ENCODE data around the gene NEGR1. TPM values are rescaled to one million over a fixed set of nuclear protein-coding genes. Genes with fewer than 3 reads are reported as not detected.

Gene NEGR1
- total RNA-seq, 2 experiments from 2014 or later = not detected

GRCh38 chr1:71829346-71829745, 453.0 kb downstream of the NEGR1 start:
- ChIA-PET CTCF (no interaction called here), POLR2A (no interaction called here)
- no peaks in the 10 kb centered on the region for H3K9me3 Mint-ChIP-seq
- H3K27me3 Mint-ChIP-seq = no peaks in the 10 kb centered on the region
- ATAC-seq = no peak
- H3K4me1 Mint-ChIP-seq (ENCODE audit: low read depth) = no peaks in the 10 kb centered on the region
- no peak overlapping the region for H3K27ac Mint-ChIP-seq
- no peak for DNase-seq
- intact Hi-C loops (cut with micrococcal nuclease) = no loop called here
- no peak overlapping the region for H3K4me3 Mint-ChIP-seq
- H3K36me3 Mint-ChIP-seq (ENCODE audit: low read depth) = no peaks in the 10 kb centered on the region
- no peak for TF ChIP-seq CTCF (IDR thresholded peaks at IDR 0.05)

GRCh38 chr1:71828431-71829012, 453.8 kb downstream of the NEGR1 start:
- no peak overlapping the region for H3K27ac Mint-ChIP-seq
- POLR2A ChIA-PET = no interaction called here
- TF ChIP-seq CTCF (IDR thresholded peaks at IDR 0.05) = no peak
- no peaks in the 10 kb centered on the region for H3K36me3 Mint-ChIP-seq (ENCODE audit: low read depth)
- no peaks in the 10 kb centered on the region for H3K4me1 Mint-ChIP-seq (ENCODE audit: low read depth)
- CTCF ChIA-PET = no interaction called here
- ATAC-seq (no peak), DNase-seq (no peak)
- no peak overlapping the region for H3K4me3 Mint-ChIP-seq
- no peaks in the 10 kb centered on the region for H3K9me3 Mint-ChIP-seq
- H3K27me3 Mint-ChIP-seq = no peaks in the 10 kb centered on the region
- intact Hi-C loops (cut with micrococcal nuclease) = no loop called here

GRCh38 chr1:71823708-71824305, 458.5 kb downstream of the NEGR1 start:
- H3K4me1 Mint-ChIP-seq (ENCODE audit: low read depth) = no peaks in the 10 kb centered on the region
- ATAC-seq (no peak), DNase-seq (no peak)
- no peak for TF ChIP-seq CTCF (IDR thresholded peaks at IDR 0.05)
- POLR2A ChIA-PET = no interaction called here
- no peaks in the 10 kb centered on the region for H3K27me3 Mint-ChIP-seq
- H3K36me3 Mint-ChIP-seq (ENCODE audit: low read depth) = no peaks in the 10 kb centered on the region
- H3K27ac Mint-ChIP-seq = no peak overlapping the region
- intact Hi-C loops (cut with micrococcal nuclease) = no loop called here
- no peaks in the 10 kb centered on the region for H3K9me3 Mint-ChIP-seq
- CTCF ChIA-PET = no interaction called here
- no peak overlapping the region for H3K4me3 Mint-ChIP-seq

- intact Hi-C loops (cut with micrococcal nuclease) = no loop called here
- no peaks in the 10 kb centered on the region for H3K9me3 Mint-ChIP-seq
- no peak overlapping the region for H3K27ac Mint-ChIP-seq
- no peak overlapping the region for H3K4me3 Mint-ChIP-seq
- ChIA-PET CTCF (interaction anchor here (0.6 kb wide), 1 partner anchor 135 kb away, joined by 3 read pairs; no protein-coding TSS in a partner anchor), POLR2A (no interaction called here)
- peaks cover 1% of the 10 kb centered on the region for H3K27me3 Mint-ChIP-seq
- H3K4me1 Mint-ChIP-seq (ENCODE audit: low read depth) = no peaks in the 10 kb centered on the region
- ATAC-seq (no peak), DNase-seq (no peak)
- no peaks in the 10 kb centered on the region for H3K36me3 Mint-ChIP-seq (ENCODE audit: low read depth)
- TF ChIP-seq CTCF (IDR thresholded peaks at IDR 0.05) = no peak
These were observed 465.3 kb downstream of the NEGR1 start for GRCh38 chr1:71817028-71817427.

GRCh38 chr1:71809085-71809484, 473.3 kb downstream of the NEGR1 start:
- Mint-ChIP-seq H3K4me3 (no peak overlapping the region), H3K27ac (no peak overlapping the region), H3K27me3 (no peaks in the 10 kb centered on the region), H3K4me1 (ENCODE audit: low read depth) (no peaks in the 10 kb centered on the region), H3K36me3 (ENCODE audit: low read depth) (no peaks in the 10 kb centered on the region), H3K9me3 (no peaks in the 10 kb centered on the region)
- no peak for DNase-seq
- no peak for ATAC-seq
- ChIA-PET CTCF (no interaction called here), POLR2A (no interaction called here)
- intact Hi-C loops (cut with micrococcal nuclease) = no loop called here
- no peak for TF ChIP-seq CTCF (IDR thresholded peaks at IDR 0.05)
